Colon (tissue), 2 donors: Measurements from ENCODE around the gene DOCK9.

Source experiments
- FAIRE-seq: peaks from 2 replicates; lab custom pipeline; 2012; peaks lifted over from hg19 to GRCh38; lab: Jason Lieb, UNC
- donor health status: control.
- donor health status: control.

Gene DOCK9

GRCh38 chr13:98975822-98976261 lies 2.0 kb downstream of the DOCK9 start:
- no peak for FAIRE-seq

- no peak for FAIRE-seq
These were observed 3.8 kb downstream of the DOCK9 start for GRCh38 chr13:98974053-98974452.

GRCh38 chr13:98972627-98973026 lies 5.2 kb downstream of the DOCK9 start:
- no peak for FAIRE-seq

DNA sequence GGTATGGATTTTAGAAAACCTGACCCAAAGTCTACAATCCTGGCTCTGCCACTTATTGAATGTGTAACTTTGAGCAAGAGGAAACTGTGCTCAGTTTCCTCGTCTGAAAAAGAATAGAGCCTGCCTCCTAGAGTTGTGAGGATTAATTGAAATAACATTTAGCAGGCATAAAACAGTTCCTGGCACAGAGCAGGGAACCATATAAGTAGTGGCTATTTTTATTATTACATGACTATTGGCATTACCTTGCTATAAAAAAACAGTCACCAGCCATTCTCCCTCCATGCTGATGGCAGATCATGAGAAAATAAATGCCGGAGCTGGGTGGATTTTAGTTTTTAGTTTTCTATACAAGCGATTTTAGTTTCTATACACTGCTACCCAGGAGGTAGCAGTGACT lies 5.8 kb downstream of the DOCK9 start:
- no peak for FAIRE-seq

GRCh38 chr13:98970330-98970729 lies 7.5 kb downstream of the DOCK9 start:
- no peak for FAIRE-seq

DNA sequence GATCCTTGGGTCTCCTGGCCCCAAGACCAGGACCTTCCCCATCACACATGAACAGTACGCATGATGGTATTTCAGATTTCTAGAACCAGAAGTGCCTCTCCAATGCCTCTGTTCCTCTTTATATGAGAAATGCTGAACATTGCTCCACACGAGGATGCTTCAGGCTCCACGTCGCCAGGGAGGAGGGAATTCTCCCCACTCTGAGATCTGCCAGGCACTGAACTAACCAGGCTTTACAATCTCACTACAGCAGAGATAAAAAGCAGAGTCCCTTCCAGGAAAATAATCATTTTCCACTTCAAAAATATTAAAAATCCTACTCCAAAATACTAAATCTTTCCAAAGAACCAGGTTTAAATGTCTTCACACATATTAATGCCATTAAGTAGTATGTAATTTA lies 10.4 kb downstream of the DOCK9 start:
- no peak for FAIRE-seq

DNA sequence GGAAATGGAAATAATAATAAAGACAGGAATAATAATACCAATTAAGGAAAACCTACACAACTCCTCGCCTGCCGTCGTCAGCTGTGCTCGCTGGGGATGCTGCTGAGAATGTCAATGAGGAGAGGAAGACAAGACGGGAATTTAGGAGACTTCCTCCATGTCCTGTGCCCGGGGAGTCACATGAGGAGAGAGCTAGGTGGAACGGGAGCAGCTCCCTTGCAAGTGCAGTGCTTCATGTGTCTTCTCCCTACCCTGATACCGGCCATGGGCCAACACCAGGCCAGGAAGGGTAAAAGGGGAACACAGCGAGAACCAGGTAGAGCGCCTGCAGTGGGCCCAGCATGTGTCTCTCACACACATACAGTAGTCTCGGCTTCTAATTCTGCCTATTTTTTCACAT lies 11.8 kb downstream of the DOCK9 start:
- FAIRE-seq: no peak

- no peak for FAIRE-seq
These were observed 12.5 kb downstream of the DOCK9 start for GRCh38 chr13:98965325-98965724.

DNA sequence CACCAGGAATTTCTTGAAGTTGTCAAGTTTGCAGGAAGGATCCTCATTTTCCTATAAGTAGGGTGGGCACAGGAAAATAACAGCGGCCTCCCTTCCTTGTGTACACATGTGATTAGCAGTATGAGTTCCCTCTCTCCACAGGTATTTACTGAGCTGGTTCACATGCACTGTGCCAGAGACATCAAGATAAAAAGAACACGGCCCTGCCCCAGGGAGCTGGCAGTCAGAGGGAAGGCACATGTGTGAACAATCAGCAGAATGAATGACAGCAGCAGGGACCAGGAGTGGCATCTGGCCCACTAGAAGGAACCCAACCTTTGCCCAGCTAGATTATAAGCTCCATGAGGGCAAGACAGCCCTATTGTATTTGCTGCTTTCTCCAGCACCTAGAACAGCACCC lies 13.9 kb downstream of the DOCK9 start:
- no peak for FAIRE-seq

DNA sequence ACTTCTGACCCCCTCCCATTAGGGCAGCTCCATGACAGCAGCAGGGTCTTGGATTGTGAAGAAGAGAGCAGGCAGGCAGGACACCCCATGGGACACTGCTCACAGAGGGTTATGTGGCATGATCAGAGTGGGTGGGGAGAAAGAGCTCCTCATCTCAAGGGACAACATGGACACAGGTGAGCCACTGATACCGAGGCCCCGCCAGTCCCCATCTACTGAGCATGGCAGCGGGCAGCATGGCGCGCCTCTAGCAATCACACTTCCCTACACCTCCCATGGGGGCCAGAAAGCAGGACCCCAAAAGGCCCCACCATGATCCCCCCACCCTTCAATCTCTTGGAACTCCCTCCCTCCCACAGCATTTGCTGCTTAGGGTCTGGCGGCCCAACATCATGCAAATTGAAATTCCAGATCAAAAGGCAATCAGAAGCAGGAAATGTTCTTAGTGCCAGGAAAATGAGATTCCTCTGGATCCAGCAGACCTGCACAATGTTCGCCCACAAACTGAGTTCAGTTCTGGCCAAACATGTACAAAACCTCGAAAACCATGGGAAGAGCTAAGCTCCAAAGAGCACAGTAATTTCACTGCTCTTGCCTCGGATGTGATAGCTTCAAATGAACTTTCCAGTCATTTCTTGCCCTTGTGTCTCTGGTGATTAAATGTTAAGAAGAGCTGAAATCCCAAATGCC lies 14.8 kb downstream of the DOCK9 start:
- FAIRE-seq: no peak

GRCh38 chr13:98961503-98962105 lies 16.3 kb downstream of the DOCK9 start:
- no peak for FAIRE-seq

- no peak for FAIRE-seq
These were observed 17.0 kb downstream of the DOCK9 start for GRCh38 chr13:98960606-98961502.

- no peak for FAIRE-seq
These were observed 17.9 kb downstream of the DOCK9 start for GRCh38 chr13:98959786-98960605.

DNA sequence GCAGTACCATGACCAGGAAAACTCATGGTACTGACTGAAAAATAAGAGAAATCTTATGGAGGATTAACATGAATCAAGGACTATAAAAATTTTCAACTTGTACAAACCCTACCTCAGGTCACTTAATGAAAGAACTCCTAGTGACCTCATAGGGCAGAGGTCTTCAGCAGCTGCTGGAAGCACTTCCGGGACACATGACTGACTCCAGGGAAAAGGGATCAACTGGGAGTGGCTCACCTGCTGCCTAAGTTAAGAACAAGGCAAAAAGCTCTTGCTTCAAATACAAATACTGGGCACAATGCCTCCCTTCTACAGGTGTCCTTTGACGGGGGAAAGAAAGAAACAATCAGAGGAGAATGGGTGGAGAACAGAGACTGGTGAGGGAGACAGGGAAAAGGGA lies 18.6 kb downstream of the DOCK9 start:
- no peak for FAIRE-seq

DNA sequence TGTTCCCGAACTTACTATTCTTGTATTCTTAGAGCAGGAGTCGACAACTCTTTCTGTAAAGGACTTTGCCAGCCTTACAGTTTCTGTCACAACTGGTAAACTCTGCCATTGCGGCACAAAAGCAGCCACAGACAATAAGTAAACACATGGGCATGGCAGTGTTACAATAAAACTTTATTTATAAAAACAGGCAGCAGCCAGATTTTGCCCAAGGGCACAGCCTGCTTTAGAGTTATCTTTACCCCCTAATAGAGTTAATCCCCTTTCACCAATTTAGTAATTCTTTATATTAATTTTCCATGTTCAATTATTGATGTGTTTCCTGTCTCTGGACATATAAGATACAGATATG lies 19.4 kb downstream of the DOCK9 start:
- no peak for FAIRE-seq

DNA sequence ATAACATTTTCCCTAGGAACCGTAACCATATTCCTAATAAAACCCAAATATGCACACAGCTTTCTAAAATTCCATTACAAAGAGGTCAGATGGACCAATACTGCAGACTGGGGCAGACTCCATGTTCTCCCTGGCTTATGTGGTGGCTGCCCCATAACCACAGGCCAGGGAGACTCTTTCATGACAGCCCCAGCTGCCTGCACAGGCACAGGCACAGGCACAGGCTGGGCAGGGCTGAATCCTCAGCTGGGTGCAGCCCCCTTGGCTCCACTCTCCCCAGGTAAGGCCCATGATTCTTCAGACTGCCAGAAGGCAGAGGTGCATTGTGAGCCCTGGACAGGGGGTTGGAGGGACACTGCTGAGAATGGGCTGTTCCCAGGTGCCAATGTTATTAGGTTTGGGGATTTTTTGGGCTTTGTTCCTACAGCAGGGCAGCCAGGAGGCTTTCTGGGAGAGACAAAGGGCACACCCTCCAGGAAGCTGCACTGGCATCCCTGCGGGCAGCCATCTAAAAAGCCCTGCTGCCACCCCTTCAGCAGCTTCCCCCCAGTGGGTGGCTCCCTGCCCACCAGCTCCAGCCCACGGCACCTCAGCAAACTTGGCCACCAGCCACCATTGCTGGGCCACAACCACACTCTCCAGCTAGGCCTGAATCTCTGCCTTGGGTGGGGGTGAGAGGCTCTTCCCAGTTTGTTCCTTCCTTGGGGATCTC lies 20.0 kb downstream of the DOCK9 start:
- FAIRE-seq: no peak

- FAIRE-seq: no peak
These were observed 22.5 kb downstream of the DOCK9 start for GRCh38 chr13:98955336-98955735.

GRCh38 chr13:98954313-98954712 lies 23.6 kb downstream of the DOCK9 start:
- no peak for FAIRE-seq

DNA sequence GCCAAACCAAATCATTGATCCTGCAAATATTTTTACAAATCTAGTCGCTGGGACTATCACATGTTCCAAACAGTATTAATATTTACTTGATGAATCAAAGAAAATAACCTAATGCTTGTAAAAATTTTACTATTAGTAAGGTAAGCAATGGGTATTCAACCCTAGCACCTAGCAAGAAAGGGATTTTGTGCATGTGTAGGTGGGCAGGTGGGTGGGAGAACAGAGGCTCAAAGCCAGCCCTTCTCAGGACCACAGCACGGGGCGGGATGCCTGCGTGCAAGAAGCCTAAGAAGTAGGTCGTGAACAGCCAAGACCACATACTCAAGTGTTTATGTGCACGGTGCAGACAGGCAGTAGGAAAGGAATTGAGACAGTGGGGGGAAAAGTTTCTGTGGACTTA lies 26.6 kb downstream of the DOCK9 start:
- no peak for FAIRE-seq

DNA sequence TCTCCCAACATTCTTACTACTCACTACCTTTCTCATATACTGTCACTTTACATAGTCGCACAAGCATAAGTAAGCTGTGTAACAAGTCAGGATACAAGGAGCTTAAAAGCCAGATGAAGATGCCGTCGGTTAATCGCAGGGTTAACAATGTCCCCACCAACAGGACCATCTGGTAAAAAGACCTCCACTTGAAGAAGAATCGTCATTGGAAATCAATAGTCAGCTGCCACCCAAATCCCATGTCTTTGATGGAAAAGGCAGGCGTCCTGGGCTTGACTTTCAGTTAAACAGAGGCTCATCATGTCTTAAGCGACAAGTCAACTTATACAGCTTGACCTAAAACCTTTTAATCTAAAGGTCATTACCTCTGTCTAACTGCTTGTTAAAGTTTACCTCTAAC lies 27.2 kb downstream of the DOCK9 start:
- no peak for FAIRE-seq

DNA sequence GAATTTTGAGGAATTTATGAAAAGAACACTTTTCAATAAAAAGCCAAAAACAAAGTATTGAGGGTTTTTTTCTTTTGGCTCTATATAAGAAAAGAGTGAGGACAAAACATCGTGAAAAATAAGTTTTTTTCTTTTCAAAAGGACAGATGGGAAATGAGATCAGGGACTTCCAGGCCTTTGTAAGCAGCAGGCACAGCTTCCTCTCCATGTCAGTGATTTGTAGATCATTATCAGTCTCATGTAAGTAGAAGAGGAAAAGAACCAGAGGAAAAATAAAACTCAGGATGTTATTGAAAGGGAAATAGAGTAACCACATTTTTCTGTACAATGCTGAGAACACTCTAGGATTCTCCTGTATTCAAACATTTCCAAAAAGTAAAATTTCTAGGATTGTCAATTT lies 29.9 kb downstream of the DOCK9 start:
- no peak for FAIRE-seq
